Measurements from ENCODE around the gene ORC4. TPM values are rescaled to one million over a fixed set of nuclear protein-coding genes. Genes with fewer than 3 reads are reported as not detected.
A peak's percentile ranks its signal among the peaks of the same experiment; 100 is the strongest.
"Not testable (repeated sequence)": the region's sequence is repeated elsewhere in the genome, so short reads cannot be mapped to it uniquely, and the experiment has no call there.

Gene ORC4
- total RNA-seq, 2 experiments from 2014 or later = 35.9 to 38.8 TPM

DNA sequence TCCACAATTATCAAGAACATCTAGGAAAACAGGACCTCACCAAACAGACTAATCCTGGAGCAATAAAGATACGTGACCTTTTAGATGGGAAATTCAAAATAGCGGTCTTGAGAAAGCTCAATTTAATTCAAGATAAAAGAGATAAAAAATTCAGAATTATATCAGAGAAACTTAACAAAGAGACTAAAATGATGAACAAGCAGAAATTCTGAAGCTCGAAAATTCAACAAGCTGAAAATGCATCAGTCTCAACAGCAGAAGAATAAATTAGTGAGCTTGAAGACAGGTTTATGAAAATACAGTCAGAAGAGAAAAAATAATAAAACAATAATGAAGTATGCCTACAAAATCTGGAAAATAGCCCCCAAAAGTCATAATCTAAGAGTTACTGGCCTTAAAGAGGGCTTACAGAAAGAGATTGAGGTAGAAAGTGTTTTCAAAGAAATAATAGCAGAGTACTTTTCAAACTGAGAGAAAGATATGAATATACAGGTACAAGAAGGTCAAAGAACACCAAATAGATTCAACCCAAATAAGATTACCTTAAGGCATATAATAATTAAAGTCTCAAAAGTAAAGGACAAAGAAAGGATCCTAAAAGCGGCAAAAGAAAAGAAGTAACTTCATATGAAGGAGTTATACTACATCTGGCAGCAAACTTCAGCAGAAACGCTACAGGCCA lies 13.2 kb downstream of the ORC4 start:
- no peak overlapping the region for H3K4me3 Mint-ChIP-seq
- peaks cover 28% of the 10 kb centered on the region for H3K36me3 Mint-ChIP-seq (ENCODE audit: low read depth)
- peaks cover 33% of the 10 kb centered on the region for H3K4me1 Mint-ChIP-seq (ENCODE audit: low read depth)
- no peak overlapping the region for H3K27ac Mint-ChIP-seq
- intact Hi-C loops (cut with micrococcal nuclease) = no loop called here
- peaks cover 25% of the 10 kb centered on the region for H3K9me3 Mint-ChIP-seq
- DNase-seq = no peak
- no peaks in the 10 kb centered on the region for H3K27me3 Mint-ChIP-seq (ENCODE audit: low read depth)
- CTCF ChIA-PET = interaction anchor here (1.1 kb wide), 1 partner anchor 10 kb away, joined by 3 read pairs; no protein-coding TSS in a partner anchor

DNA sequence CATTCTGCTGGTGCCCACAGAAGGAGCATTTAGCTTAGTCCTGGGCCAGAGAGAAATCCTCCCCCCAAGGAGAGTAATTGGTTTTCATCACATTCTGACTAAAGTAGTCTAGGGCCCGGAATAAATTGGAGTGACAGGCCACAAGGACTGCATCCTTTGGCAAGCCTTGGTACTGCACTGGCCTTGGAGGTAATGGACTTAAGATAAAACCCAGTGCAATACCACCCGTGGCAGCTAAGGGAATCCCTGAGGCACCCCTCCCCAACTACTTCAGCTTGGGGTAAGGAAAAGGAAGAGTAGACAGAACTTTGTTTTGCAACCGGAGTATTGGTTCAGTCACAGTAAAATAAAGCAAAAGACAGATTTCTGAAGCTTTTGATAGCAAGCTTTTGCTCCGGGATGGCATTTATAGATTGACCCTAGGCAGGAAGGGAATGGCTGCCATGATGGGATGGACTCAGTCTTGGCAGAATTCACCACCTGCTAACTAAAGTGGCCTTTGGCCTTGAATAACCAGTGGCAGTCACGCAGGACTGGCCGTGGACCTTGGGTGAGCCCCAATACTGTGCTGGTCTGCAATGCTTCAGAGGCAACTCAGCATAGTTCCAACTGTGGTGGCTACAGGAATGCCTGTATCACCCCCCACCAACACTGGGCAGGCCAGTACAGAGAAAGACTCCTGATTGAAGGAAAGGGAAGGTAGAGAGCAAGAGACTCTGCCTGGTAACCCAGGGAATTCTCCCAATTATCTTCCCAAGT lies 14.1 kb downstream of the ORC4 start:
- H3K9me3 Mint-ChIP-seq = peaks cover 33% of the 10 kb centered on the region
- no peak for DNase-seq
- CTCF ChIA-PET = interaction anchor here (1.1 kb wide), 1 partner anchor 9 kb away, joined by 3 read pairs; no protein-coding TSS in a partner anchor
- H3K4me1 Mint-ChIP-seq (ENCODE audit: low read depth) = peaks cover 34% of the 10 kb centered on the region
- no peak overlapping the region for H3K4me3 Mint-ChIP-seq
- H3K36me3 Mint-ChIP-seq (ENCODE audit: low read depth) = peaks cover 33% of the 10 kb centered on the region
- H3K27ac Mint-ChIP-seq = no peak overlapping the region
- intact Hi-C loops (cut with micrococcal nuclease) = no loop called here
- H3K27me3 Mint-ChIP-seq (ENCODE audit: low read depth) = no peaks in the 10 kb centered on the region

DNA sequence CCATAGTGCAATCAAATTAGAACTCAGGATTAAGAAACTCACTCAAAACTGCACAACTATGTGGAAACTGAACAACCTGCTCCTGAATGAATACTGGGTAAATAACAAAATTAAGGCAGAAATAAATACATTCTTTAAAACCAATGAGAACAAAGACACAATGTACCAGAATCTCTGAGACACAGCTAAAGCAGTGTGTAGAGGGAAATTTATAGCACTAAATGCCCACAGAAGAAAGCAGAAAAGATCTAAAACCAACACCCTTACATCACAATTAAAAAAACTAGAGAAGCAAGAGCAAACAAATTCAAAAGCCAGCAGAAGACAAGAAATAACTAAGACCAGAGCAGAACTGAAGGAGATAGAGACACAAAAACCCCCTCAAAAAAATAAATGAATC lies 18.1 kb downstream of the ORC4 start:
- CTCF ChIA-PET = interaction anchor here (1.2 kb wide), 1 partner anchor 9 kb away, joined by 3 read pairs; no protein-coding TSS in a partner anchor
- DNase-seq; H3K27me3 Mint-ChIP-seq (ENCODE audit: low read depth); intact Hi-C loops (cut with micrococcal nuclease); H3K4me3 Mint-ChIP-seq; H3K27ac Mint-ChIP-seq: not testable (repeated sequence)
- peaks cover 44% of the 10 kb centered on the region for H3K4me1 Mint-ChIP-seq (ENCODE audit: low read depth)
- peaks cover 25% of the 10 kb centered on the region for H3K9me3 Mint-ChIP-seq
- peaks cover 24% of the 10 kb centered on the region for H3K36me3 Mint-ChIP-seq (ENCODE audit: low read depth)

DNA sequence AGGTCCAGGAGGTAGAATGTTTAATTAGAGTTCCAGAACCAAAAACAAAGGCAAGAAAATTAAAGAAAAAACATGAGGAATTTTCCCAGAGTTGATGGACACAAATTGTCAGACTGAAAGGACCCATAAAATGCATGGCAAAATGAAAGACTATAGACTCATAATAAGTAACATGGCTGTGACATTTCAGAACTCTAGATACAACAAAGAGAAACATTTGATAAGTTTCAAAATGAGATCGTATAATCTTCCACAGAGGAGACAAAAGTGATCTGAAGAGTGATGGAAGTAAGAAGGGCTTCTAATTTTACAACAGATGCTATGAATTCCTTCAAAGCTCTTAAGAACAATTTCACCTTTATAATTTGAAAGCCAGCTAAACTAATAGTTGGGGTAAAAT lies 20.4 kb downstream of the ORC4 start:
- Mint-ChIP-seq H3K4me1 (ENCODE audit: low read depth) (peaks cover 44% of the 10 kb centered on the region), H3K36me3 (ENCODE audit: low read depth) (peaks cover 32% of the 10 kb centered on the region), H3K27me3 (ENCODE audit: low read depth) (no peaks in the 10 kb centered on the region), H3K9me3 (peaks cover 33% of the 10 kb centered on the region), H3K27ac (no peak overlapping the region), H3K4me3 (no peak overlapping the region)
- intact Hi-C loops (cut with micrococcal nuclease) = loop anchor here (2.0 kb wide), 1 partner anchor 19 kb away; no protein-coding TSS in a partner anchor
- no peak for DNase-seq
- CTCF ChIA-PET = interaction anchor here (0.5 to 1.4 kb wide), 3 partner anchors 10 to 797 kb away, joined by 3 read pairs; no protein-coding TSS in a partner anchor

DNA sequence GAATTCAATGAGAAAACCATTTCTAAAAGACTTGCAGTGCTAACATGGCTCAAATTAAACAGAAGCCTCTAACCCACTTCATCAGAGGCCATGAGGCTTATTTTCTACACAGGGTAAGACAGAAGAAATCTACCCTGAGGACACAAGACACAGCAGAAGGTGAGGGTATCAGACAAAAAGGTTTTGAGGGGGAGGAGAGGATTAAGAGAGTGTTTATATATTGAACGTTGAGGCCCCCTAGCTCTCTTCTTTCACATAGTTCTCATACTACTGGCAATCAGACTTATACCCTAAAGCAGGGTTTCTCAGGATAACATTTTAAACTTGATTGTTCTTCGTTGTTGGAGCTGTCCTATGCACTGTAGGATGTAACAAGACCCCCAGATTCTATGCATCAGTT lies 21.4 kb downstream of the ORC4 start:
- peaks cover 31% of the 10 kb centered on the region for H3K36me3 Mint-ChIP-seq (ENCODE audit: low read depth)

DNA sequence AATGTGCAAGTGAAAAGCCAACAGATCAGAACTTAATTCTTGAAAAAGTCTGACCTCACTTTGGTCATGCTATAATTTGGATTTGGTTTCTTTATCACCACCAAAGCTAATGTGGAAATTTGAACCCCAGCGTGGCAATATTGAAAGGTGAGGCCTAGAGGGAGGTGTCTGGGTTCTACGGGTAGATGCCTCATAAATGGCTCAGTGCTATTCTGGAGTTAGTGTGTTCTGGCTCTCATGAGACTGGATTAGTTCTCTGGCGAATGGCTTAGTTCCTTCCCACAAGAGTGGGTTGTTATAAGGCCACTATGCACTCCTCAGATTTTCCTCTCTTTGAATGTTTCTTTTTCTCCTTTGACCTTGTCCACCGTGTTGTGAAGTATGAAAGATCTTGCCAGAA lies 22.3 kb downstream of the ORC4 start:
- CTCF ChIA-PET = interaction anchor here (0.9 to 1.5 kb wide), 3 partner anchors 8 to 511 kb away, joined by 3 to 6 read pairs (median 3); no protein-coding TSS in a partner anchor
- Mint-ChIP-seq H3K9me3 (peaks cover 25% of the 10 kb centered on the region), H3K27me3 (ENCODE audit: low read depth) (no peaks in the 10 kb centered on the region), H3K4me3 (no peak overlapping the region), H3K27ac (no peak overlapping the region), H3K4me1 (ENCODE audit: low read depth) (peaks cover 38% of the 10 kb centered on the region), H3K36me3 (ENCODE audit: low read depth) (peaks cover 27% of the 10 kb centered on the region)
- DNase-seq = no peak
- intact Hi-C loops (cut with micrococcal nuclease) = no loop called here

More for the DNA sequence above, 21.4 kb downstream of the ORC4 start:
- intact Hi-C loops (cut with micrococcal nuclease) = no loop called here
- DNase-seq = no peak
- H3K27ac Mint-ChIP-seq = no peak overlapping the region
- peaks cover 32% of the 10 kb centered on the region for H3K9me3 Mint-ChIP-seq
- H3K27me3 Mint-ChIP-seq (ENCODE audit: low read depth) = no peaks in the 10 kb centered on the region
- H3K4me1 Mint-ChIP-seq (ENCODE audit: low read depth) = peaks cover 40% of the 10 kb centered on the region
- CTCF ChIA-PET = interaction anchor here (1.0 to 1.5 kb wide), 4 partner anchors 9 to 798 kb away, joined by 3 to 6 read pairs (median 3); no protein-coding TSS in a partner anchor
- no peak overlapping the region for H3K4me3 Mint-ChIP-seq

DNA sequence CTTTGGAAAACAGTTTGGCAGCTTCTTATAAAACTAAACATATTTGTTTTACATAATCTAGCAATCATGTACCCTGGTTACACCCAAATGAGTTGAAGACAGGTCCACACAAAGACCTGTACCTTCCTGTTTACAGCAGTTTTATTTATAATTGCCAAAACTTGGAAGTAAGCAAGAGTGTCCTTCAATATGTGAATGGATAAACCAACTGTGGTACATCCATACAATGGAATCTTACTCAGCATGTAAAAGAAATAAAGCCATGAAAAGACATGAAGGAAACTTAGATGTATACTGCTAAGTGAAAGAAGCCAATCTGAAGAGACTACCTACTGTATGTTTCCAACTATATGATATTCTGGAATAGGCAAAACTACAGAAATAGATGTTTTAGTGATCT lies 23.7 kb downstream of the ORC4 start:
- no peaks in the 10 kb centered on the region for H3K27me3 Mint-ChIP-seq (ENCODE audit: low read depth)
- peaks cover 44% of the 10 kb centered on the region for H3K4me1 Mint-ChIP-seq (ENCODE audit: low read depth)

DNA sequence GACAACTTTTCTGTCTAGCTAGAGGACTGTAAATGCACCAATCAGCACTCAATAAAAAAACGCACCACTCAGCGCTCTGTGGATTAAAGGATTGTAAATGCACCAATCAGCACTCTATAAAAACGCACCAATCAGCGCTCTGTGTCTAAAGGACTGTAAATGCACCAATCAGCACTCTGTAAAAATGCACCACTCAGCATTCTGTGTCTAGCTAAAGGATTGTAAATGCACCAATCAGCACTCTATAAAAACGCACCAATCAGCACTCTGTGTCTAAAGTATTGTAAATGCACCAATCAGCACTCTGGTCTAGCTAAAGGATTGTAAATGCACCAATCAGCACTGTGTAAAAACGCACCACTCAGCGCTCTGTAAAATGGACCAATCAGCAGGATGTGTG lies 25.6 kb downstream of the ORC4 start:
- intact Hi-C loops (cut with micrococcal nuclease); DNase-seq; H3K27ac Mint-ChIP-seq; H3K9me3 Mint-ChIP-seq; H3K4me3 Mint-ChIP-seq; H3K27me3 Mint-ChIP-seq (ENCODE audit: low read depth): not testable (repeated sequence)
- Mint-ChIP-seq H3K36me3 (ENCODE audit: low read depth) (peaks cover 19% of the 10 kb centered on the region), H3K4me1 (ENCODE audit: low read depth) (peaks cover 33% of the 10 kb centered on the region)
- CTCF ChIA-PET = interaction anchor here (1.4 kb wide), 1 partner anchor 13 kb away, joined by 5 read pairs; no protein-coding TSS in a partner anchor

More for the DNA sequence above, 23.7 kb downstream of the ORC4 start:
- no peak overlapping the region for H3K27ac Mint-ChIP-seq
- DNase-seq = no peak
- peaks cover 12% of the 10 kb centered on the region for H3K9me3 Mint-ChIP-seq
- no peak overlapping the region for H3K4me3 Mint-ChIP-seq
- peaks cover 20% of the 10 kb centered on the region for H3K36me3 Mint-ChIP-seq (ENCODE audit: low read depth)
- intact Hi-C loops (cut with micrococcal nuclease) = no loop called here
- CTCF ChIA-PET = no interaction called here

DNA sequence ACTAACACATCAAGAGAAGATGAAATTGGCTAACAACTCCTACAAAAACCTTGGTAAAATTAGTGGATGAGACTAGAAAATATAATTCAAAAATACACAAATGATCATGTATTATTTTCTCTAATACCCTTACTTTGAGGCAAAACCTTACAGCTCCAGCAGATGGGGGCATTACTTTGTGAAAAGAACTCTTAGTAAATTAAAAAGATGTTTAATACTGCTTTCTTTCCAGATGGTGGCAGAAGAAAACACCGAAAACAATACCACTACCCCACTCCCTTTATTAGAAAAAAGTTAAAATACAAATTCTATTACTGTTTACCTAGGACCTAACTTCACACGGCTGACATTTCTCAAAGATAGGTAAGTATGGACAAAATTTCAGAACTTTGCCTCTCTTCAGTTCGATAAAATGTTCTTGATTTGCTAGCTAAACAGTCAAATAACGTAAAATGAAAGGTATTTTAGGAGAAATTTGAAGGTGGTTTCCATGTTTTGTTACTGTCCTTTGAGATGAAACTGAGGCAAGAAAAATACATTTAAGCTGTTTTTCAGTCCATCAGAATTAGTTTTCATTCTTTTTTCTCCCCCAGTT lies 30.6 kb downstream of the ORC4 start:
- peaks cover 4% of the 10 kb centered on the region for H3K36me3 Mint-ChIP-seq (ENCODE audit: low read depth)
- DNase-seq = peak; percentile 40
- H3K4me1 Mint-ChIP-seq (ENCODE audit: low read depth) = peaks cover 20% of the 10 kb centered on the region
- intact Hi-C loops (cut with micrococcal nuclease) = loop anchor here (1.0 kb wide), 3 partner anchors 519 to 1571 kb away; no protein-coding TSS in a partner anchor
- H3K27ac Mint-ChIP-seq = no peak overlapping the region
- CTCF ChIA-PET = interaction anchor here (0.6 to 3.7 kb wide), 16 partner anchors 9 to 519 kb away, joined by 3 to 25 read pairs (median 3); no protein-coding TSS in a partner anchor
- no peaks in the 10 kb centered on the region for H3K27me3 Mint-ChIP-seq (ENCODE audit: low read depth)
- no peaks in the 10 kb centered on the region for H3K9me3 Mint-ChIP-seq
- H3K4me3 Mint-ChIP-seq = no peak overlapping the region

DNA sequence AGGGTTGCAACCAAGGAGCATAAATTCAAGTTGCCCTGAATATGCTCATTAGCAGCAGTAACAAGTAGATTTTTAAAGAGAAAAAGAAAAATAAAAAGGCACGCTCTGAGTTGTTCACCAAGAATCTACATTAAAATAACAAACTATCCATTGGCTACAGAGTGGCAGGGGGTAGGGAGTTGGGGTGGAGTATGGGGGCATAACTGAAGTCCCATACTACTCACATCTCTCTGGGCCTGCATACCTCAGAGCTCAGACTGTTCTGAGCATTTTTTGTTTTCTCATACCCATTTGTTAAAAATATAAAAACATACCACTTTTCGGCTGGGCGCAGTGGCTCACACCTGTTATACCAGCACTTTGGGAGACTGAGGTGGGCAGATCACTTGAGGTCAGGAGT lies 31.4 kb downstream of the ORC4 start:
- Mint-ChIP-seq H3K27me3 (ENCODE audit: low read depth) (no peaks in the 10 kb centered on the region), H3K27ac (no peak overlapping the region), H3K36me3 (ENCODE audit: low read depth) (no peaks in the 10 kb centered on the region), H3K9me3 (no peaks in the 10 kb centered on the region), H3K4me1 (ENCODE audit: low read depth) (peaks cover 23% of the 10 kb centered on the region), H3K4me3 (no peak overlapping the region)
- CTCF ChIA-PET = interaction anchor here (0.6 to 3.7 kb wide), 16 partner anchors 9 to 520 kb away, joined by 3 to 25 read pairs (median 3); no protein-coding TSS in a partner anchor
- no peak for DNase-seq
- intact Hi-C loops (cut with micrococcal nuclease) = no loop called here

DNA sequence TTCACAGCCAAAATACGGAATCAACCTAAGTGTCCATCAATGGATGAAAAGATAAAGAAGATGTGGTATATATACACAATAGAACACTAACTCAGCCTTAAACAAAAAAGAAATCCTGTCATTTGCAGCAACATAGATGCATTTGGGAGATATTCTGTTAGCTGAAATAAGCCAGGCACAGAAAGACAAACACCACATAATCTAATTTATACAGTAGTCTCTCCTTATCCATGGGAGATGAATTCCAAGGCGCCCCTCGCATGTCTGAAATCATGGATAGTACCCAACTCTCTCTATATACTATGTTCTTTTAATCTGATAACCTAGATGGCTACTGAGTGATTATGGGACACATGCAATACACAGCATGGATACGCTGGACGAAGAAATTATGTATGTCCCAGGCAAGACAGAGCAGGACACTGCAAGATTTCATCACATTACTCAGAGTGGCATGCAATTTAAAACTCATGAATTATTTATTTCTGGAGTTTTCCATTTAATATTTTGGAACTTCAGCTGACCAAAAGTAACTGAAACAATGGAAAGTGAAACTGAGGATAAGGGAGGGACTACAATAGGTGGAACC lies 39.5 kb downstream of the ORC4 start:
- peaks cover 32% of the 10 kb centered on the region for H3K4me1 Mint-ChIP-seq (ENCODE audit: low read depth)
- H3K27ac Mint-ChIP-seq = no peak overlapping the region
- no peak overlapping the region for H3K4me3 Mint-ChIP-seq
- DNase-seq = no peak
- peaks cover 21% of the 10 kb centered on the region for H3K36me3 Mint-ChIP-seq (ENCODE audit: low read depth)
- CTCF ChIA-PET = no interaction called here
- no peaks in the 10 kb centered on the region for H3K27me3 Mint-ChIP-seq (ENCODE audit: low read depth)
- peaks cover 3% of the 10 kb centered on the region for H3K9me3 Mint-ChIP-seq
- intact Hi-C loops (cut with micrococcal nuclease) = no loop called here

DNA sequence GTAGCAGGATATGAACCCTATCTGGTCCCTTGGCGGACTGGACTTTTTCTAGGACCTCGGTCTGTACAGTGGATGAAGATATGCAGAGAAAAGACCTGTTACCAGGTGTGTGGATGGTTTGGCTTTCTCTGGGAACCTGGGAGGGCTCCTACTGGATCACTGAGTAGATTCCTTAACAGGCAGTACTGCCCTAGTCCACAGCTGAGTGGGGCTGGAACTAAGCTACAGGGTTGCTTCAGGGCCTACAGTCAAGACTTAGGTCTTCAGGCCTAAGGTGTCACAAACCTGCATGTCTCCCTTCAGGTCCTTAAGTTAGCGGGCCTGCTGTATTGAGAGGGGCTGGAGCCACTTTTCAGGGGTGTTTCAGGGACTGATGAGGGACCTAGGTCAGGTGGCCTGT lies 42.9 kb downstream of the ORC4 start:
- intact Hi-C loops (cut with micrococcal nuclease) = no loop called here
- Mint-ChIP-seq H3K9me3 (peaks cover 3% of the 10 kb centered on the region), H3K27me3 (ENCODE audit: low read depth) (no peaks in the 10 kb centered on the region), H3K4me3 (no peak overlapping the region), H3K27ac (no peak overlapping the region), H3K36me3 (ENCODE audit: low read depth) (peaks cover 25% of the 10 kb centered on the region), H3K4me1 (ENCODE audit: low read depth) (peaks cover 20% of the 10 kb centered on the region)
- CTCF ChIA-PET = interaction anchor here (0.6 kb wide), 1 partner anchor 63 kb away, joined by 3 read pairs; no protein-coding TSS in a partner anchor
- no peak for DNase-seq

All from activated naive CD4-positive, alpha-beta T cell treated with anti-CD3 and anti-CD28 coated beads for 36 hours (primary cell).